Measurements from ENCODE around the gene PDE2A. TPM values are rescaled to one million over a fixed set of nuclear protein-coding genes. Genes with fewer than 3 reads are reported as not detected.

The PDE2A gene
- total RNA-seq, 1 experiment from 2014 or later: 9.6 TPM

GRCh38 chr11:72673284-72673942 lies 809 bp downstream of the PDE2A start:
- Histone ChIP-seq H3K36me3 (ENCODE audit: low read depth) (no peaks in the 10 kb centered on the region), H3K27ac (no peak overlapping the region), H2AFZ (no peak overlapping the region), H3K79me2 (ENCODE audit: low read depth) (no peaks in the 10 kb centered on the region), H3K9me3 (ENCODE audit: insufficient read depth, low read depth) (no peaks in the 10 kb centered on the region), H3K4me2 (no peak overlapping the region), H3K27me3 (ENCODE audit: insufficient read depth, low read depth) (peaks cover 94% of the 10 kb centered on the region), H3F3A (ENCODE audit: insufficient read depth, low read depth) (no peaks in the 10 kb centered on the region), H3K9me2 (ENCODE audit: insufficient read depth) (no peaks in the 10 kb centered on the region), H4K20me1 (ENCODE audit: insufficient read depth) (peaks cover 8% of the 10 kb centered on the region; the same call in 1 of the 2 replicates), H3K4me3 (no peak overlapping the region), H3K4me1 (replicated peaks; ENCODE audit: insufficient read depth) (no peaks in the 10 kb centered on the region)
- no peak for TF ChIP-seq CTCF (conservative IDR thresholded peaks at IDR 0.05)
- TF ChIP-seq EZH2 (IDR thresholded peaks at IDR 0.05; ENCODE audit: low read depth): no peak
- intact Hi-C loops (cut with micrococcal nuclease; ENCODE audit: unreplicated experiment): no loop called here
- no TSS peak for BruUV-seq (replicated peaks)
- DNase-seq: no peak
- ChIA-PET CTCF (no interaction called here), POLR2A (ENCODE audit: unreplicated experiment) (no interaction called here)

GRCh38 chr11:72672597-72673238 lies 1.5 kb downstream of the PDE2A start:
- BruUV-seq (replicated peaks): no TSS peak
- no peak for TF ChIP-seq CTCF (conservative IDR thresholded peaks at IDR 0.05)
- no peak for TF ChIP-seq EZH2 (IDR thresholded peaks at IDR 0.05; ENCODE audit: low read depth)
- Histone ChIP-seq H3K4me2 (no peak overlapping the region), H3K9me2 (ENCODE audit: insufficient read depth) (no peaks in the 10 kb centered on the region), H3F3A (ENCODE audit: insufficient read depth, low read depth) (no peaks in the 10 kb centered on the region), H3K27ac (no peak overlapping the region), H3K36me3 (ENCODE audit: low read depth) (no peaks in the 10 kb centered on the region), H3K27me3 (ENCODE audit: insufficient read depth, low read depth) (peaks cover 94% of the 10 kb centered on the region), H3K79me2 (ENCODE audit: low read depth) (no peaks in the 10 kb centered on the region), H3K4me3 (no peak overlapping the region), H2AFZ (no peak overlapping the region), H4K20me1 (ENCODE audit: insufficient read depth) (peaks cover 8% of the 10 kb centered on the region; the same call in 1 of the 2 replicates), H3K4me1 (replicated peaks; ENCODE audit: insufficient read depth) (no peaks in the 10 kb centered on the region), H3K9me3 (ENCODE audit: insufficient read depth, low read depth) (peaks cover 4% of the 10 kb centered on the region; the same call in 1 of the 2 replicates)
- DNase-seq: no peak
- ChIA-PET POLR2A (ENCODE audit: unreplicated experiment) (no interaction called here), CTCF (interaction anchor here (0.6 kb wide), 1 partner anchor 242 kb away, joined by 6 read pairs; no protein-coding TSS in a partner anchor)
- intact Hi-C loops (cut with micrococcal nuclease; ENCODE audit: unreplicated experiment): no loop called here

GRCh38 chr11:72671152-72672099 lies 2.8 kb downstream of the PDE2A start:
- Histone ChIP-seq H3K9me2 (ENCODE audit: insufficient read depth) (no peaks in the 10 kb centered on the region), H3F3A (ENCODE audit: insufficient read depth, low read depth) (no peaks in the 10 kb centered on the region), H3K27me3 (ENCODE audit: insufficient read depth, low read depth) (peaks cover 90% of the 10 kb centered on the region), H3K4me3 (no peak overlapping the region), H3K36me3 (ENCODE audit: low read depth) (no peaks in the 10 kb centered on the region), H3K4me2 (no peak overlapping the region), H2AFZ (no peak overlapping the region), H3K27ac (no peak overlapping the region), H3K4me1 (replicated peaks; ENCODE audit: insufficient read depth) (no peaks in the 10 kb centered on the region), H4K20me1 (ENCODE audit: insufficient read depth) (peaks cover 8% of the 10 kb centered on the region; the same call in 1 of the 2 replicates), H3K9me3 (ENCODE audit: insufficient read depth, low read depth) (peaks cover 11% of the 10 kb centered on the region; the same call in 1 of the 2 replicates), H3K79me2 (ENCODE audit: low read depth) (no peaks in the 10 kb centered on the region)
- intact Hi-C loops (cut with micrococcal nuclease; ENCODE audit: unreplicated experiment): no loop called here
- BruUV-seq (replicated peaks): no TSS peak
- POLR2A ChIA-PET (ENCODE audit: unreplicated experiment): no interaction called here
- CTCF ChIA-PET: interaction anchor here (0.6 to 0.9 kb wide), 2 partner anchors 200 to 680 kb away, joined by 3 to 8 read pairs; no protein-coding TSS in a partner anchor
- DNase-seq: no peak
- TF ChIP-seq CTCF (conservative IDR thresholded peaks at IDR 0.05): no peak
- no peak for TF ChIP-seq EZH2 (IDR thresholded peaks at IDR 0.05; ENCODE audit: low read depth)

All from PC-9 (cell line).